Activated CD8-positive, alpha-beta memory T cell treated with anti-CD3 and anti-CD28 coated beads for 36 hours (primary cell): Measurements from ENCODE around the gene RASSF5. TPM values are rescaled to one million over a fixed set of nuclear protein-coding genes. Genes with fewer than 3 reads are reported as not detected.

Experiments used
- CTCF ChIA-PET: fragments of 350-600 bp; sonication (Branson Sonifier 250); formaldehyde crosslinking; loops from one replicate; lab custom pipeline; 2021; ENCODE audit warnings: antibody characterized with exemption; lab: Charles Lee
- POLR2A ChIA-PET: fragments of 350-600 bp; sonication (Branson Sonifier 250); formaldehyde crosslinking; loops from one replicate; lab custom pipeline; 2021; ENCODE audit warnings: antibody characterized with exemption; lab: Charles Lee
- total RNA-seq, 2 experiments: library from RNA; stranded (reverse); gene quantifications; one replicate each; pipeline ENCODE4 v1.2.3, GENCODE V29; 2021

RASSF5 gene
- total RNA-seq, 2 experiments from 2014 or later = 198 to 199 TPM

GRCh38 chr1:206489980-206490770 is 17.2 kb upstream of the RASSF5 start:
- ChIA-PET POLR2A (interaction anchor here (0.7 kb wide), 1 partner anchor 105 kb away, joined by 3 read pairs; no protein-coding TSS in a partner anchor), CTCF (interaction anchor here (0.6 to 3.1 kb wide), 32 partner anchors 8 to 492 kb away, joined by 3 to 29 read pairs (median 5); partner anchors contain the start of gene IKBKE)

GRCh38 chr1:206490771-206491405 is 16.4 kb upstream of the RASSF5 start:
- CTCF ChIA-PET = interaction anchor here (0.6 to 3.1 kb wide), 32 partner anchors 7 to 491 kb away, joined by 3 to 29 read pairs (median 5); partner anchors contain the start of gene IKBKE
- POLR2A ChIA-PET = interaction anchor here (0.7 kb wide), 1 partner anchor 104 kb away, joined by 3 read pairs; no protein-coding TSS in a partner anchor

DNA sequence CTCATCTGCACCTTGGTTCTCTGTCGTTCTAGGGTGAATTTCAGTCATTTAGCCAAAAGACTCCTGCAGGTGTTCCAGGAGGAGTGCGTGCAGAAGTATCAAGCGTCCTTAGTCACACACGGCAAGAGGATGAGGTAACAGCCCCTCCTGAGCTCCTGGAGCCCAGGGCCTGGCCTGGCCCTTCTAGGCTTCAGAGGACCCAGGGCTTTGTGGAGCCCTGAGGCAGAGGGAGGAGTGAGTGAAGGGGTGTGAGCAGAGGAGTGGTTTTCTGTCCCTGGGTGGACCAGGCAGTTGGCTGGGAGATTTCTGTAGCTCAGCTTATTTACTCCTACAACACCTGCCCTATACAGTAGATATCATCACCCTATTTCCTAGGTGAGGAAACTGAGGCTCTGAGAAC is 15.7 kb upstream of the RASSF5 start:
- POLR2A ChIA-PET = no interaction called here
- CTCF ChIA-PET = interaction anchor here (0.6 to 3.1 kb wide), 6 partner anchors 12 to 168 kb away, joined by 3 to 29 read pairs (median 4); no protein-coding TSS in a partner anchor

GRCh38 chr1:206492589-206492988 is 14.7 kb upstream of the RASSF5 start:
- CTCF ChIA-PET = interaction anchor here (1.0 to 1.6 kb wide), 5 partner anchors 13 to 172 kb away, joined by 3 to 6 read pairs (median 4); no protein-coding TSS in a partner anchor
- POLR2A ChIA-PET = no interaction called here

- ChIA-PET CTCF (interaction anchor here (0.6 to 1.6 kb wide), 6 partner anchors 13 to 233 kb away, joined by 3 to 6 read pairs (median 4); no protein-coding TSS in a partner anchor), POLR2A (no interaction called here)
Measured at GRCh38 chr1:206493279-206493678, 14.1 kb upstream of the RASSF5 start.

- CTCF ChIA-PET = interaction anchor here (0.7 kb wide), 1 partner anchor 35 kb away, joined by 4 read pairs; no protein-coding TSS in a partner anchor
- POLR2A ChIA-PET = no interaction called here
Measured at GRCh38 chr1:206495011-206495461, 12.3 kb upstream of the RASSF5 start.

DNA sequence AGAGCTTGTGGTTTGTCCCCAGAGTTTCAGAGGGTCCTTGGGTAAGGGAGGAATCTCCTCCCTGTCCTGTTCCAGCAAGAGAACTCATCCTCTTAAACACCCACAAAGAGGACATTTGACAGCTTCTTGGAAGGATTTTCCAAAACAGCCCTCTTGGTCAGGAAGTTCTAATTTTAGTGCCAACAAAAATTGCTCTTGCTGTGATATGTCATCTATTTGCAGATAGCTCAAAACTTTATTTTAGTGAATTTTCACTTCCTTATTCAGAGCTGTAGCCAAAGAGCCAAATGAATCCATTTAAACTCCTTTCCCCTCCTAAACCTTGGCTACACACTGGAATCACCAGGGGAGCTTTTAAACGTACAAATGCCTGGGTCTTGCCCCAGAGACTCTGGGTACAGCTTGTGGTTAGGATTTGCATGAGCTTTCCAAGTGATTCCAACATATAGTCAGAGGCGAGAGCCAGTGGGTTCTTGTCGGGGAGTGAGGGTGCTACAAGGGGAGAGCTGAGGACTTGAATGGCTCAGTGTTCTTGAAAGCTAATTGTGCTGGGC is 11.8 kb upstream of the RASSF5 start:
- CTCF ChIA-PET = interaction anchor here (1.2 to 1.4 kb wide), 2 partner anchors 50 to 169 kb away, joined by 3 to 4 read pairs; no protein-coding TSS in a partner anchor
- POLR2A ChIA-PET = no interaction called here

DNA sequence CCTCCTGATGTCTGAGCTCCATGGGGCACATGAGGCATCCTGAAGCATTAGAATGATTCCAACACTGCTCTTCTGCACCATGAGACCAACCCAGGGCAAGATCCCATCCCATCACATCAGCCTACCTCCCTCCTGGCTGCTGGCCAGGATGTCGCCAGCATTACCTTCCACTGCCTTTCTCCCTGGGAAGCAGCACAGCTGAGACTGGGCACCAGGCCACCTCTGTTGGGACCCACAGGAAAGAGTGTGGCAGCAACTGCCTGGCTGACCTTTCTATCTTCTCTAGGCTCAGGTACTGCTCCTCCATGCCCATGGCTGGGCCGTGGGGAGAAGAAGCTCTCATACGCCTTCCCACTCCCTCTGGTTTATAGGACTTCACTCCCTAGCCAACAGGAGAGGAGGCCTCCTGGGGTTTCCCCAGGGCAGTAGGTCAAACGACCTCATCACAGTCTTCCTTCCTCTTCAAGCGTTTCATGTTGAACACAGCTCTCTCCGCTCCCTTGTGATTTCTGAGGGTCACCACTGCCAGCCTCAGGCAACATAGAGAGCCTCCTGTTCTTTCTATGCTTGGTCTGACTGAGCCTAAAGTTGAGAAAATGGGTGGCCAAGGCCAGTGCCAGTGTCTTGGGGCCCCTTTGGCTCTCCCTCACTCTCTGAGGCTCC is 11.1 kb upstream of the RASSF5 start:
- CTCF ChIA-PET = interaction anchor here (1.2 to 1.6 kb wide), 4 partner anchors 17 to 168 kb away, joined by 3 to 4 read pairs (median 4); no protein-coding TSS in a partner anchor

GRCh38 chr1:206497363-206497762 is 10.0 kb upstream of the RASSF5 start:
- ChIA-PET POLR2A (no interaction called here), CTCF (interaction anchor here (1.3 to 1.6 kb wide), 2 partner anchors 18 to 35 kb away, joined by 3 to 4 read pairs; no protein-coding TSS in a partner anchor)

More for the DNA sequence above, 11.1 kb upstream of the RASSF5 start:
- POLR2A ChIA-PET = no interaction called here

- ChIA-PET CTCF (interaction anchor here (1.3 to 1.6 kb wide), 3 partner anchors 8 to 36 kb away, joined by 3 to 4 read pairs (median 4); no protein-coding TSS in a partner anchor), POLR2A (no interaction called here)
Measured at GRCh38 chr1:206497774-206498173, 9.6 kb upstream of the RASSF5 start.

- ChIA-PET POLR2A (no interaction called here), CTCF (interaction anchor here (0.8 to 1.6 kb wide), 2 partner anchors 9 to 113 kb away, joined by 3 to 4 read pairs; partner anchors contain the start of gene EIF2D)
Measured at GRCh38 chr1:206498685-206499084, 8.6 kb upstream of the RASSF5 start.

- POLR2A ChIA-PET = no interaction called here
Measured at GRCh38 chr1:206500046-206500445, 7.3 kb upstream of the RASSF5 start.

DNA sequence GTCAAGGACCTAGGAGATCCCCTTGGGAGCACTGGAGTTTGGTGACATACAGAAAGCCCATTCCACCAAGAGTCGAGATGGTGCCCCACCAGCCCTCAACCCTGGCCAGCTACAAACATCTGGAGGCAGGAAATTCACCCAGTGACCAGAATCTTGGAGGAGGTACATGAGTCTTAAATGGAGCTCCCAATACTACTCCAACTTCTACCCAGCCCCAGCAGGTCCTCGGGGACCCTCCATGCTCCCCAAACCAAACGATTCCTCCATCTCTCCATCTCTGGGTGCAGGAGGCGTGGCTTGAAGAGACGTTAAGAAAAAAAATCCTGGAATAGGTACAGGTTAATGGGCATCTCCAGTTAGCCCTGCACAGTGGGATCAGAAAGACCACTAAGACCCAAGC is 5.5 kb upstream of the RASSF5 start:
- ChIA-PET POLR2A (no interaction called here), CTCF (interaction anchor here (4.4 kb wide), 1 partner anchor 12 kb away, joined by 21 read pairs; no protein-coding TSS in a partner anchor)

More at GRCh38 chr1:206500046-206500445, 7.3 kb upstream of the RASSF5 start:
- CTCF ChIA-PET = interaction anchor here (1.0 kb wide), 1 partner anchor 10 kb away, joined by 4 read pairs; no protein-coding TSS in a partner anchor

DNA sequence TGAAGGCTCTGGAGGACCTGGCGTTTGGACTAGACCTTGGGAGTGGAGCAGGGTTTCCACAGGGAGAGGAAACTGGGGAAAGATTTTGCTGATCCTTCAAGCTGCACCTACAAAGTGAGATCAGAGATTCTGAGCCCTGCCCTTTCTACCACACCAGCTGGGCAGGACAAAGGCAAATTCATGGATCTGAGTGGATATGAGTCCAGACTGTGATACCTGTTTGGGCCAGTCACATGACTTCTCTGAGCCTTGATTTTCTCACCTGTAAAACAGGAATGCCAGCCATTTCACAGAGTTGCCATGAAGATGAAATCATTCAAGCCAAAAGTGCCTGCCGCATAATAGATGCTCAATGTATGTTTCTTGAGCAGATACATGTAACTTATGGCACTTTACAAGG is 4.9 kb upstream of the RASSF5 start:
- POLR2A ChIA-PET = no interaction called here
- CTCF ChIA-PET = interaction anchor here (4.4 kb wide), 1 partner anchor 13 kb away, joined by 21 read pairs; no protein-coding TSS in a partner anchor

DNA sequence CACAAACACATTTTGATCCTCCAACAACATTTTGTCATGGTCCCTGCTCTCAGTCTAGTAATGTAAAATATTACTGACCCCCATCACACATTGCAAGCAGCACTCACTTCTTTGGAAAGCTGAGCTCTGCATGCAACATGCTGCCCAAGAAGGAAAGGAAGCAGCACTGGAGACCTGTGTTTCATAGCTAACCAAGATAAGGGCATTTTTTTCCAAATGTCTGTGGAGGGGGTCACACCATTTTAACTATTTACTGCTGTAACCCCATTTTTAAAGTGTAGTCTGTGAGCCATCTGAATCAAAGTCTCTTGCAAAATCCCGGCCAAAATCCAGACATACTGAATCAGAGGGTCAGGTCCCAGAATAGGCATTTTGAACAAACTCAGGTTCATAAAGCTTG is 4.5 kb upstream of the RASSF5 start:
- POLR2A ChIA-PET = no interaction called here
- CTCF ChIA-PET = interaction anchor here (0.7 to 4.4 kb wide), 3 partner anchors 13 to 80 kb away, joined by 3 to 21 read pairs (median 5); no protein-coding TSS in a partner anchor

DNA sequence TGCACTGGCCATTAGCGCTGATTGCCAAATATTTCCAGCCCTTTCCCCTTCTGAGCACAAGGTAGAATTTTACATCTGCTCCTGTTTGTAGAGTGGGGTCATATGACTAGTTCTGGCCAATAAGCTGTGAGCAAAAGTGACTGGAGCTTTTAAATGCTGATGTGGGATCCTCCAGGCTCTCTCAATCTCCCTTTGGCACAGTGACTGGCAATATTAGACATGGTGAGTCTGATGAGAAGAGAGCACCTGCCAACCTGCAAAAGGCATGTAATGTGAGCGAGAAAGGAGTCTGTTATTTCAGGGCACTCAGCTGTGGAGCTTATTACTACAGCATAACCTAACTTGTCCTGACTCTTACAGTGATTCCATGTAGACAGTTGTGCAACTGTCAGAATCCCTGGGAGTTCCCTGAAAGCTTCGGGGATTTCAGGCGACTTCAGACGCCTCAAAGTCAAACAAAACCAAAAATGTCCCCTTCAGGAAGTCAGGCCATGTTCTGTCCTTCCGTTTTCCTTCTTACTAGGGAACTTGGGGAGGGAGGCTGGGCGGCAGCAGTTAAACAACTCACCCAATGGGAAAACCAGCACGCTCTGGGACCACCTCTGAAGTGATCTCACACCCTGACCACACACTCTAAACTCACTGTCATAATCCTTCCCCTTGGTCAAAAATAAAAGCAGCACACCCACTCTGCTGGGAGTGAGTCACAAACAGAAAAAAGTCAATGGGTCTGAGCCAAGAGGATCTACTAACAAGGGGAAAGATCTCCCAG is 3.6 kb upstream of the RASSF5 start:
- CTCF ChIA-PET = interaction anchor here (0.7 to 4.4 kb wide), 6 partner anchors 12 to 161 kb away, joined by 3 to 21 read pairs (median 4); no protein-coding TSS in a partner anchor

DNA sequence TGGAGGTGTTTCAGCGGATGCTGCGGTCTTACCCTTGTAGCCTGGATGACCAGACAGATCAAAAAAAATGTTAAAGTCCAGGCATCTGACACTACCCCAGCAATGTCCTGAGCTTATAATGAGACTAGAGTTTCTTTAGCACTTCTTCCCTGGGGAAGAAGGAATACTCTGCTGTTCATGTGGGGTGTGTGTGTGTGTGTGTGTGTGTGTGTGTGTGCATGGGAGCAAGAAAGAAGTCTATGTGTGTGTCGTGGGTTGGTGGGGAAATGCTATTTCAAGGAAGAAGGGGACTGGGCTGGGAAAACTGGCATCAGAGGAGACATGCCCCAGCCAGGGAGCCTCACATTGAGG is 3.0 kb upstream of the RASSF5 start:
- CTCF ChIA-PET = interaction anchor here (0.7 to 4.4 kb wide), 3 partner anchors 14 to 160 kb away, joined by 3 to 21 read pairs (median 5); no protein-coding TSS in a partner anchor

More for the DNA sequence above, 3.6 kb upstream of the RASSF5 start:
- POLR2A ChIA-PET = interaction anchor here (0.6 to 2.1 kb wide), 2 partner anchors 33 to 156 kb away, joined by 5 to 7 read pairs; partner anchors contain the start of gene IKBKE

More for the DNA sequence above, 3.0 kb upstream of the RASSF5 start:
- POLR2A ChIA-PET = interaction anchor here (0.6 to 2.1 kb wide), 2 partner anchors 33 to 155 kb away, joined by 5 to 7 read pairs; partner anchors contain the start of gene IKBKE
